Head of caudate nucleus (tissue), 42 donors: Measurements from ENCODE around the gene INF2.

ENCODE experiments used
- DNase-seq, 42 donors: peaks; one replicate each; pipeline versions ENCODE4 v3.0.0 to v3.0.0-alpha.2; 2020 to 2021; ENCODE audit warnings: mixed read lengths in 7 of 42
- intact Hi-C: fragments of 100-400 bp; cut with DNase I; formaldehyde crosslinking; loops from one replicate; pipeline ENCODE4 v1.15.0; 2022

Gene INF2

DNA sequence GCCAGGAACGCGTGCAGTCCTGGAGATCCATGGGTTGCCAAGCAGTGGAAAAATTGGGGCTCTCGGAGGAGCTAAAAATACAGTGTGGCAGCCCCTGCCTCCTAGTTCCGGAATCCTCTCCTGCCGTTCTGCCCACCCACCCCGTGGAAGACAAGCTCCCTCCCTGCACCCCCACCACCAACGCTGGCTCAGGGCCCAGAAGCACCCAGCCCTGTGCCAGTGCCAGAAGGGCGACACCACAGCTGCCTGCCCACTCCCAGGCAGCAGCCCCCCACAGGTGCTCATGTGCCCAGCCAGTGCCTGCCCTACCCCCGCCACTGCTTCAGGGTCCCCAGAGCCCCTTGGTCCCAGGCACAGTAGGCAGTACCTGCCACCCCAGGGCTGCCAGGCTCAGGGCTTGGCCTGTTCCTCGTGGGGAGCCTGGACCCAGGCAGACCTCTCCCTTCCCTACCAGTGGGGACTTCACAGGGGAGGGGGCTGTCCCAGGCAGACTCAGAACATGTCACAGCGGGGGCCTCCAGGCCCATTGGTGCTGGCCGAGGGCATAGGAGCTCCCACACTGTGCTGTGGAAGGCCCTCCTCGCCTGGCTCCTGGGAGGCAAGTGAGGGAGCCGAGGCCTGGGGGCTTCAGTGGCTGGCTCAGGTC is 7.4 kb downstream of the INF2 start:
- intact Hi-C loops: no loop called here
- peak in 31 of 42 donors; percentile 46 to 85 (median 69) for DNase-seq

GRCh38 chr14:104697317-104697703 is 7.9 kb downstream of the INF2 start:
- no peak for DNase-seq
- intact Hi-C loops: no loop called here

DNA sequence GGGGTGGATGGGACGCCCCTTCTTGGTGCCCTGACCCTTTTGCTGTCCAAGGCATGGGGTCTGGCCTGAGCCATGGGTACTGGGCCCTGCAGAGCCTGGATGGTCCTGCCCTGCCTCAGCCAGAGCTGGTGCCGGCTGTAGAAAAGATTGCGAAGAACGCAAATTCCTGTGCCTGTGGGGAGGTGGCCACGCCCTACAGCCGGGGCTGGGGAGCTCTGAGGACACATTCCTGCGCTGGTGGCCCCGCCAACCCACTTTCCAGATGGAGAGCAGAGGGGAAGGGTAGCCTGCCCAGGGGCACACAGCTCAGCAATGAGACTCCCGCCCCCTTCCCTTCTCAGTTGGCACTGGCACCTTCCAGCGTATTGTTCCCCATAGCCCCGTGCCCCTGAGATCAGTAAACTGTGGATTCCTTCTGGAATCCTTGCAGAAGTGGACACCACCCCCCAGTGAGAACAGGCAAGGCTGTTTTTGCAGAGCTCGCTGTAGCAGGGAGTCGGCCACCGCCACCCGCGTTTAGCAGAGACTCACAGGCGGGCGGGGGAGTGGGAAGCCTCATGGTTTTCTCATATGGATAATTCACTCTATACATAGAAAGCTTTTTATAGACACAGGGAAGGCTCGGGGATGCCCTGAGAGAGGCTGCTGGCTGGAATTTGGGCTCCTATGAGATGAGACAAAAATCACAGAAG is 8.6 kb downstream of the INF2 start:
- intact Hi-C loops: no loop called here
- peak; percentile 55 to 93 (median 76) for DNase-seq

GRCh38 chr14:104698688-104699425 is 9.4 kb downstream of the INF2 start:
- intact Hi-C loops: no loop called here
- peak in 29 of 42 donors; percentile 53 to 87 (median 70) for DNase-seq

- intact Hi-C loops: no loop called here
Measured at GRCh38 chr14:104699426-104699748, 10.0 kb downstream of the INF2 start.

GRCh38 chr14:104700225-104700651 is 10.8 kb downstream of the INF2 start:
- no peak for DNase-seq
- intact Hi-C loops: no loop called here

More at GRCh38 chr14:104699426-104699748, 10.0 kb downstream of the INF2 start:
- no peak for DNase-seq

- intact Hi-C loops: no loop called here
- DNase-seq: no peak
Measured at GRCh38 chr14:104700747-104701217, 11.4 kb downstream of the INF2 start.

DNA sequence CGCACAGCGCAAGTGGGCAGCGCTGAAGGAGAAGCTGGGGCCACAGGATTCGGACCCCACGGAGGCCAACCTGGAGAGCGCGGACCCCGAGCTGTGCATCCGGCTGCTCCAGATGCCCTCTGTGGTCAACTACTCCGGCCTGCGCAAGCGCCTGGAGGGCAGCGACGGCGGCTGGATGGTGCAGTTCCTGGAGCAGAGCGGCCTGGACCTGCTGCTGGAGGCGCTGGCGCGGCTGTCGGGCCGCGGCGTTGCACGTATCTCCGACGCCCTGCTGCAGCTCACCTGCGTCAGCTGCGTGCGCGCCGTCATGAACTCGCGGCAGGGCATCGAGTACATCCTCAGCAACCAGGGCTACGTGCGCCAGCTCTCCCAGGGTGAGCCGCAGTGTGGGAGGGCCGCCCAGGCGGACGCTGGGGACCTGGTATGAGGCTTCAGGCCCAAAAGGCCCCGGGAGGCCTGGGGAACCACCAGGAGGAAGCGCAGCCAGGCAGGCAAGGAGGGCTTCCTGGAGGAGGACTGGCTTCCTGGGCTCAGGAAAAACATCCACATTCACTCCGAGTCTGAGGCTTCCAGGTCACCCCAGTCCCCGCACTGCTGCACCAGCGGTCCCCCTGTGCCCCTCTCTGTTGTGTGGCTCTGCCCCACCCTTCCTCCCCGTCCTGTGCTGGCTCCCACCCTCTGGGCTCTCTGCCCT is 12.1 kb downstream of the INF2 start:
- intact Hi-C loops: no loop called here
- DNase-seq: no peak

- no peak for DNase-seq
- intact Hi-C loops: no loop called here
Measured at GRCh38 chr14:104702106-104702505, 12.7 kb downstream of the INF2 start.

- intact Hi-C loops: no loop called here
- peak in 30 of 42 donors; percentile 38 to 88 (median 66) for DNase-seq
Measured at GRCh38 chr14:104702673-104703072, 13.3 kb downstream of the INF2 start.

GRCh38 chr14:104703269-104703668 is 13.9 kb downstream of the INF2 start:
- no peak for DNase-seq
- intact Hi-C loops: no loop called here

DNA sequence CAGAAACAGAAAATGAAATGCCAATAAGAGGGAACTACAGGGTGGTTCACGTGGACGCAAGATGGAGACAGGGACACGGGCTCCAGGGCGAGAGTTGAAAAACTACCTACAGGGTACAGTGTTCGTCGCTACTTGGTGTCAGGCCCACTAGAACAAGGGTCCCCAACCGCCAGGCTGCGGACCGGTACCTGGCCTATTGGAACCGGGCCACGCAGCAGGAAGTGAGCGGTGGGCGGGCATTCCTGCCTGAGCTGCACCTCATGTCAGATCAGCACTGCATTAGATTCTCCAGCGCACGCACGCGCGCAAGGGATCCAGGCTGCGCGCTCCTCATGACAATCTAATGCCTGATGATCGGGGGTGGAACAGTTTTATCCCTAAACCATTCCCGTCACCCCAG is 14.8 kb downstream of the INF2 start:
- intact Hi-C loops: no loop called here
- DNase-seq: no peak

DNA sequence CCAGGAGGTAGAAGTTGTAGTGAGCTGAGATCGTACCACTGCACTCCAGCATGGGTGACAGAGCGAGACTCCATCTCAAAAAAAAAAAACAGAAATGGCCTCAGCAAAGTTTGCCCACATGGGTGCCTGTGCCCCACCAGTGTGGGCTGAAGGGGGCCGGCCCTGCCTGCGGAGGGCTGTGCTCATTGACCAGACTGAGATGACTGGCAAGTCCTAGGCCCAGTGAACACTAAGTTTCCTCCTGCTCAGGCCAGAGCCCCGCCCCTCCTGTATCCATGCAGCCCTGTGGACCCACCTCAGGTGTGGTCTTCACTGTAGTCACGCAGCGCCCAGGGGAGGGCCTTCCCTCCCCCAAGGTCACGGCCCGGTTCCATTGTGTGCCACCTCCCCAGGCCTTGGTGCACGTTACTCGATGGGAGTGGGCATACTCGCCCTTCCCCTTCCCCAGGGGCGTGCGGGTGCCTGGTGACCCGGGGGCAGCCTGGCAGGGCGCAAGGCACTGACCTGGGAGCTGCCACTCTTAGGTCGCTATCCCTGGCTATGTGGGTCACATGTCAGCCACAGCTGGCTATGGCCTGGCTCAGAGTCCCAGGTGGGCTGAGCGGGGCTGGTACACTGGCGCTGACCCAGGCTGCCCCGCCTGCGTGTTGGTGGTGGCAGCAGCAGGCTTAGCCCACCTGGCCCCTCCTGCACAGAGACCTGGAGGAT is 16.1 kb downstream of the INF2 start:
- no peak for DNase-seq
- intact Hi-C loops: no loop called here

DNA sequence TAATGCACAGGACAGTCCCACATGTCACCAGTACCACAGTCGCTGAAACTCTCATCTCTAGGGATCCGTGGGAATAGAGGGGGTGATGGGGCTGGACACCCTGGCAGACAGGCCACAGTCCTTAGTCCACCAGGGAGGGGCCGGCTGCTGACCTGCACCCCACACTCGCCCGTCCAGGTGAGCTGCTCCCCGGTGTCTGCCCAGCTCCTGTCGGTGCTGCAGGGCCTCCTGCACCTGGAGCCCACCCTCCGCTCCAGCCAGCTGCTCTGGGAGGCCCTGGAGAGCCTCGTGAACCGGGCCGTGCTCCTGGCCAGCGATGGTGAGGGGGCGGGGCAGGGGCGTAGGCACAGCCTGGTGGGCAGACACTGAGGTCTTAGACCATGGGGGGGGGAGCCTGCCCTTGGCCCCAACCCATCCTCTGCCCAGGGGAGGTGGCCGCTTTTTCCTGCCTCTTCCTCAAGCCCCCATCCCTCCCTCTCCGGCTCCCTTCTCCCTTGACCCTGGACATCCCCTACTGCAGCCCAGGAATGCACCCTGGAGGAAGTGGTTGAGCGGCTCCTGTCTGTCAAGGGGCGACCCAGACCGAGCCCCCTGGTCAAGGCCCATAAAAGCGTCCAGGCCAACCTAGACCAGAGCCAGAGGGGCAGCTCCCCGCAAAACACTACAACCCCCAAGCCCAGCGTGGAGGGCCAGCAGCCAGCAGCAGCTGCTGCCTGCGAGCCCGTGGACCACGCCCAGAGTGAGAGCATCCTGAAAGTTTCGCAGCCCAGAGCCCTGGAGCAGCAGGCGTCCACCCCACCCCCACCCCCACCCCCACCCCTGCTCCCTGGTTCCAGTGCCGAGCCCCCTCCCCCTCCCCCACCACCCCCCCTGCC is 17.6 kb downstream of the INF2 start:
- DNase-seq: no peak
- intact Hi-C loops: no loop called here

GRCh38 chr14:104707608-104708595 is 18.5 kb downstream of the INF2 start:
- no peak for DNase-seq
- intact Hi-C loops: loop anchor here (2.0 kb wide), 1 partner anchor 57 kb away; no protein-coding TSS in a partner anchor

DNA sequence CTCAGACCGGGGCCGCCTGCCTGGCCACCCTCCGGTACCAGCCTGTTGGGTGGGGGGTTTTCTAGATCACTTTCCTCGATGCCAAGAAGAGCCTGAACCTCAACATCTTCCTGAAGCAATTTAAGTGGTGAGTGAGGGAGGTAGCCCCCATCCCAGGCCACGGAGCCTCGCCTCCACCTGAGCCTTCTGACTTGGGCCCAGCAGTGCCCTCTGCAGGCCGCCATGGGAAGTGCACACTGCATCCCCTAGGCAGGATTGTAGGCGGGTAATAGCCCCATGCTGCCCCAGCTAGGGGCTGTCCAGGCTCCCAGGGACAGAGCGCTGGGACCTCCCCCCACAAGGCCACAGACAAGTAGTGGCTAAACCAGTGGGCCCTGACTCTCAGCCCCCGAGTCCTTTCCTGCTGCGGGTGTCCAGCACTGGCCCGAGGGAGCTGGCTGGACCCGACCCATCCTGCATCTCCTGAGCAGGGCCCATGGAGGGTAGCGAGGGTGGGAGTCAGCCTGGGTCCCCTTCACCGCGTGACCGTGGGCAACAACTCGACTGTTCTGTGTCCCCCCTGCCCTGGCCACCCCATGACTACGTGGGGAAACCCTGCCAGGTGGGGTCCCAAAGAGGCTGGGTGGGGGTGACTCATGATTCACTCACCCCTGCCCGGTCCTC is 19.3 kb downstream of the INF2 start:
- DNase-seq: peak in 41 of 42 donors; percentile 57 to 91 (median 79)
- intact Hi-C loops: loop anchor here (2.0 kb wide), 1 partner anchor 58 kb away; no protein-coding TSS in a partner anchor
